PFSK-1 (cell line): Measurements from ENCODE around the gene SLC16A2.

Experiments used
- FOXP2 ChIP-seq: optimal IDR thresholded peaks from 2 replicates; pipeline ENCODE3; 2011; ENCODE audit warnings: borderline replicate concordance, control low read depth, inconsistent platforms; ENCODE audit not compliant: insufficient read depth; ENCODE audit errors: extremely low read length, extremely low read depth
- POLR2AphosphoS5 ChIP-seq: IDR thresholded peaks from 2 replicates; pipeline ENCODE4 v1.6.1; 2012; ENCODE audit warnings: low read depth, mild to moderate bottlenecking, control low read depth, low read length, moderate library complexity
- SIN3A ChIP-seq: IDR thresholded peaks from 2 replicates; pipeline ENCODE4 v1.6.1; 2012; ENCODE audit warnings: mild to moderate bottlenecking, low read length, moderate library complexity, borderline replicate concordance; ENCODE audit not compliant: insufficient read depth
- TAF1 ChIP-seq: IDR thresholded peaks from 2 replicates; pipeline ENCODE4 v1.6.1; 2012; ENCODE audit warnings: low read length, control low read depth, borderline replicate concordance; ENCODE audit not compliant: insufficient read depth
- TF ChIP-seq, protein P1 (sequence below), 2 experiments: IDR thresholded peaks; 2 replicates each; pipeline versions ENCODE4 v1.6.1 to v1.8.0; 2011 to 2012; ENCODE audit warnings: low read depth in 2 of 2, low read length in 2 of 2, control low read depth in 1 of 2, inconsistent platforms in 1 of 2, mild to moderate bottlenecking in 1 of 2, moderate library complexity in 1 of 2; ENCODE audit not compliant: insufficient read depth in 1 of 2

GRCh38 chrX:74500555-74500954 lies 79.3 kb downstream of the SLC16A2 start:
- TF ChIP-seq, protein P1, sequence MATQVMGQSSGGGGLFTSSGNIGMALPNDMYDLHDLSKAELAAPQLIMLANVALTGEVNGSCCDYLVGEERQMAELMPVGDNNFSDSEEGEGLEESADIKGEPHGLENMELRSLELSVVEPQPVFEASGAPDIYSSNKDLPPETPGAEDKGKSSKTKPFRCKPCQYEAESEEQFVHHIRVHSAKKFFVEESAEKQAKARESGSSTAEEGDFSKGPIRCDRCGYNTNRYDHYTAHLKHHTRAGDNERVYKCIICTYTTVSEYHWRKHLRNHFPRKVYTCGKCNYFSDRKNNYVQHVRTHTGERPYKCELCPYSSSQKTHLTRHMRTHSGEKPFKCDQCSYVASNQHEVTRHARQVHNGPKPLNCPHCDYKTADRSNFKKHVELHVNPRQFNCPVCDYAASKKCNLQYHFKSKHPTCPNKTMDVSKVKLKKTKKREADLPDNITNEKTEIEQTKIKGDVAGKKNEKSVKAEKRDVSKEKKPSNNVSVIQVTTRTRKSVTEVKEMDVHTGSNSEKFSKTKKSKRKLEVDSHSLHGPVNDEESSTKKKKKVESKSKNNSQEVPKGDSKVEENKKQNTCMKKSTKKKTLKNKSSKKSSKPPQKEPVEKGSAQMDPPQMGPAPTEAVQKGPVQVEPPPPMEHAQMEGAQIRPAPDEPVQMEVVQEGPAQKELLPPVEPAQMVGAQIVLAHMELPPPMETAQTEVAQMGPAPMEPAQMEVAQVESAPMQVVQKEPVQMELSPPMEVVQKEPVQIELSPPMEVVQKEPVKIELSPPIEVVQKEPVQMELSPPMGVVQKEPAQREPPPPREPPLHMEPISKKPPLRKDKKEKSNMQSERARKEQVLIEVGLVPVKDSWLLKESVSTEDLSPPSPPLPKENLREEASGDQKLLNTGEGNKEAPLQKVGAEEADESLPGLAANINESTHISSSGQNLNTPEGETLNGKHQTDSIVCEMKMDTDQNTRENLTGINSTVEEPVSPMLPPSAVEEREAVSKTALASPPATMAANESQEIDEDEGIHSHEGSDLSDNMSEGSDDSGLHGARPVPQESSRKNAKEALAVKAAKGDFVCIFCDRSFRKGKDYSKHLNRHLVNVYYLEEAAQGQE (IDR thresholded peaks at IDR 0.05; ENCODE audit: insufficient read depth in 1 of 2, low read depth in 2 of 2, low read length in 2 of 2) = no peak
- no peak for TF ChIP-seq POLR2AphosphoS5
- TF ChIP-seq SIN3A = no peak
- TF ChIP-seq TAF1 = no peak
- TF ChIP-seq FOXP2 = no peak
